HEK293 (cell line): ENCODE results near the gene BRCA1.
"Not testable (repeated sequence)": the region's sequence is repeated elsewhere in the genome, so short reads cannot be mapped to it uniquely, and the experiment has no call there.

Experiments
- CTCF ChIP-seq: fragments of 450-650 bp; formaldehyde crosslinking; IDR thresholded peaks from 2 replicates; pipeline ENCODE4 v1.5.1; 2016; ENCODE audit warnings: missing biosample characterization, missing genetic modification characterization
- ZNF398 ChIP-seq: fragments of 450-650 bp; formaldehyde crosslinking; IDR thresholded peaks from 2 replicates; pipeline ENCODE4 v1.5.1; 2017; ENCODE audit warnings: missing biosample characterization, missing genetic modification characterization

- not testable (repeated sequence) for TF ChIP-seq CTCF (tag by site-specific recombination); ZNF398
Observed at GRCh38 chr17:43053008-43053407, 72.2 kb downstream of the BRCA1 start.
